SW 1271 (cell line): ENCODE measurements around the gene CGB8.
"Not testable (repeated sequence)": the region's sequence is repeated elsewhere in the genome, so short reads cannot be mapped to it uniquely, and the experiment has no call there.

Source experiments
- DNase-seq, 2 experiments: peaks; one replicate each; lab custom pipeline; 2025; lab: John Stamatoyannopoulos, UW

Gene CGB8

GRCh38 chr19:49030323-49030722 is 18.6 kb downstream of the CGB8 start:
- not testable (repeated sequence) for DNase-seq

GRCh38 chr19:49029749-49030148 is 19.2 kb downstream of the CGB8 start:
- DNase-seq: not testable (repeated sequence)

- not testable (repeated sequence) for DNase-seq
Measured at GRCh38 chr19:49028686-49029085, 20.2 kb downstream of the CGB8 start.

GRCh38 chr19:49025599-49025998 is 23.3 kb downstream of the CGB8 start:
- DNase-seq: not testable (repeated sequence)

- not testable (repeated sequence) for DNase-seq
Measured at GRCh38 chr19:49025088-49025487, 23.8 kb downstream of the CGB8 start.

GRCh38 chr19:49024233-49024632 is 24.7 kb downstream of the CGB8 start, which contains the start of gene CGB3:
CGB3 (minus strand) TSS chr19:49024333; CDS start chr19:49023971, 362 bp downstream.
- not testable (repeated sequence) for DNase-seq

GRCh38 chr19:49022116-49022515 is 26.8 kb downstream of the CGB8 start:
- no peak for DNase-seq

GRCh38 chr19:49020931-49021895 is 27.7 kb downstream of the CGB8 start:
- no peak for DNase-seq

- no peak for DNase-seq
Measured at GRCh38 chr19:49020342-49020741, 28.6 kb downstream of the CGB8 start.

- peak; percentile 38 to 57 for DNase-seq
Measured at GRCh38 chr19:49019242-49019932, 29.5 kb downstream of the CGB8 start.

- DNase-seq: peak in 1 of 2 experiments; percentile 11
Measured at GRCh38 chr19:49018388-49019241, 30.3 kb downstream of the CGB8 start.

- DNase-seq: peak; percentile 60 to 74
Measured at GRCh38 chr19:49017666-49018351, 31.1 kb downstream of the CGB8 start.

GRCh38 chr19:49017041-49017665 is 31.8 kb downstream of the CGB8 start, which contains the start of gene LHB:
LHB (minus strand) TSS chr19:49017091; CDS start chr19:49017081, 10 bp downstream.
- no peak for DNase-seq

- no peak for DNase-seq
Measured at GRCh38 chr19:49016067-49016839, 32.7 kb downstream of the CGB8 start.

GRCh38 chr19:49014870-49015255 is 34.0 kb downstream of the CGB8 start:
- DNase-seq: no peak

GRCh38 chr19:49014123-49014869 is 34.6 kb downstream of the CGB8 start:
- no peak for DNase-seq

GRCh38 chr19:49011194-49011593 is 37.7 kb downstream of the CGB8 start:
- DNase-seq: no peak

GRCh38 chr19:49010453-49010852 is 38.5 kb downstream of the CGB8 start:
- no peak for DNase-seq

GRCh38 chr19:49009828-49010227 is 39.1 kb downstream of the CGB8 start:
- DNase-seq: no peak
